ENCODE data around the gene SLC46A2.

The SLC46A2 gene

GRCh38 chr9:112890106-112891081 is at the start of gene SLC46A2:
TSS of gene SLC46A2 (minus strand) at chr9:112890876. CDS start at chr9:112890681, 195 bp downstream.
- no peak within 1 kb of the TSS for H3K4me2 ChIP-seq
- H3K79me2 ChIP-seq (ENCODE audit: insufficient read depth, low read depth), result no peaks in the 10 kb centered on the region
- no peaks in the 10 kb centered on the region for H3K27me3 ChIP-seq (ENCODE audit: insufficient read depth, low read depth)
- H3K4me3 ChIP-seq (IDR thresholded peaks at IDR 0.05; ENCODE audit: insufficient read depth, low read depth, low read length), result no peak within 1 kb of the TSS
- no peak within 1 kb of the TSS for H3K27ac ChIP-seq
- no peak within 1 kb of the TSS for H2AFZ ChIP-seq (ENCODE audit: low read depth)
- H3K36me3 ChIP-seq (ENCODE audit: insufficient read depth), result no peaks in the 10 kb centered on the region
- no peaks in the 10 kb centered on the region for H3K4me1 ChIP-seq (ENCODE audit: low read depth, poor library complexity, severe bottlenecking)
- H3K9ac ChIP-seq, result no peak within 1 kb of the TSS
- TF ChIP-seq, protein P1, sequence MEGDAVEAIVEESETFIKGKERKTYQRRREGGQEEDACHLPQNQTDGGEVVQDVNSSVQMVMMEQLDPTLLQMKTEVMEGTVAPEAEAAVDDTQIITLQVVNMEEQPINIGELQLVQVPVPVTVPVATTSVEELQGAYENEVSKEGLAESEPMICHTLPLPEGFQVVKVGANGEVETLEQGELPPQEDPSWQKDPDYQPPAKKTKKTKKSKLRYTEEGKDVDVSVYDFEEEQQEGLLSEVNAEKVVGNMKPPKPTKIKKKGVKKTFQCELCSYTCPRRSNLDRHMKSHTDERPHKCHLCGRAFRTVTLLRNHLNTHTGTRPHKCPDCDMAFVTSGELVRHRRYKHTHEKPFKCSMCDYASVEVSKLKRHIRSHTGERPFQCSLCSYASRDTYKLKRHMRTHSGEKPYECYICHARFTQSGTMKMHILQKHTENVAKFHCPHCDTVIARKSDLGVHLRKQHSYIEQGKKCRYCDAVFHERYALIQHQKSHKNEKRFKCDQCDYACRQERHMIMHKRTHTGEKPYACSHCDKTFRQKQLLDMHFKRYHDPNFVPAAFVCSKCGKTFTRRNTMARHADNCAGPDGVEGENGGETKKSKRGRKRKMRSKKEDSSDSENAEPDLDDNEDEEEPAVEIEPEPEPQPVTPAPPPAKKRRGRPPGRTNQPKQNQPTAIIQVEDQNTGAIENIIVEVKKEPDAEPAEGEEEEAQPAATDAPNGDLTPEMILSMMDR (conservative IDR thresholded peaks at IDR 0.05; ENCODE audit: low read depth, low read length), result no peak
- H4K20me1 ChIP-seq (ENCODE audit: insufficient read depth), result no peaks in the 10 kb centered on the region

GRCh38 chr9:112939418-112939817 is 48.7 kb upstream of the SLC46A2 start:
- no peaks in the 10 kb centered on the region for H3K79me2 ChIP-seq (ENCODE audit: insufficient read depth, low read depth)
- no peaks in the 10 kb centered on the region for H3K4me1 ChIP-seq (ENCODE audit: low read depth, poor library complexity, severe bottlenecking)
- H4K20me1 ChIP-seq (ENCODE audit: insufficient read depth), result no peaks in the 10 kb centered on the region
- TF ChIP-seq, protein P1 (conservative IDR thresholded peaks at IDR 0.05; ENCODE audit: low read depth, low read length), result no peak
- H3K36me3 ChIP-seq (ENCODE audit: insufficient read depth), result no peaks in the 10 kb centered on the region
- H3K27me3 ChIP-seq (ENCODE audit: insufficient read depth, low read depth), result no peaks in the 10 kb centered on the region
- no peak overlapping the region for H3K4me3 ChIP-seq (IDR thresholded peaks at IDR 0.05; ENCODE audit: insufficient read depth, low read depth, low read length)
- H3K9ac ChIP-seq, result no peak overlapping the region
- no peak overlapping the region for H2AFZ ChIP-seq (ENCODE audit: low read depth)
- H3K4me2 ChIP-seq, result no peak overlapping the region
- no peak overlapping the region for H3K27ac ChIP-seq

DNA sequence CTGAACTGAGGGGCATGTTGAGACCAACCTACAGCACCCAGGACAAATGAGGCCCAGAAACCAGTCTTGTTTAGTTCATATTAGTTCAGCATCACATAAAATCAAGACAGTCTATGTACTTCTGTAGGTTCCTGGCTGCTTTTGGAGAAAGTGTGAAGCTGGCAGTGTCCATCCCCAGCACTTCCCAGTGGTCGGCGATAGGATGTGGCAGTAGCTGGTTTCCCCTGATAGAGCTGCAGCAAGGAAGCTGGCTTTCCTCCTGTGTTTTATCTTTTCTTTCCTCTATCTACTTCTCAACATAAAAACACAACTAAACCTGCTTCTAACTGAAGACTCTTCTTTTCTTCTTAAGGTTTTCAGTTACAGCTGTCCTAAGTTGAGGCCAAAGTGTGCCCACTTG is 43.0 kb upstream of the SLC46A2 start:
- TF ChIP-seq, protein P1 (conservative IDR thresholded peaks at IDR 0.05; ENCODE audit: low read depth, low read length), result no peak

DNA sequence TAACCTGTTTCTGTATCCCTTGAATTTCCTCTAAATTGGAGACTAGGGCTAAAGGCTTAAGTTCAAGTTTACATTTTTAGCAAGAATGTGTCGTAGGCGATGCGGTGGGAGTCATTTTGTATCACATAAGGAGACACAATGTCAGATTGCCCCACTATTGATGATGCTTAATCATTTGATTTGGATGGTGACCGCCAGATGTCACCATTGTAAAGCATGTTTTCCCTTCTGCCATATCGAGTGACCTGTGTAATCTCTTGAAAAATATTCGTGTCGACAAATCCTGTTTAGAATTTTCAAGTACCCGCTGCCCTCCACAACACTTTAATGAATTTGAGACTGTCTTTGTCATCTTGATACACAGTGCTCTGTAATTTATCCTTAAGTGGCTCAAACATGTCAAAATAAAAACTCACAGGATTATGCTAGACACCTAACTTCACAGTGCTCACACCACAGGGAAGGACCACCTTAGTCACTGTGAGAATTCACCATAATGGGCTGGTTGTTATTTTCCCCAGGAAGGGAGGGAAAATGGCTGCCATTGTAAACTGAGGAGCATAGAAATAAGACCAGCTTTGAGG is 34.5 kb upstream of the SLC46A2 start:
- Histone ChIP-seq H3K27me3 (ENCODE audit: insufficient read depth, low read depth) (no peaks in the 10 kb centered on the region), H3K4me2 (no peak overlapping the region), H3K27ac (no peak overlapping the region), H4K20me1 (ENCODE audit: insufficient read depth) (no peaks in the 10 kb centered on the region), H3K4me3 (IDR thresholded peaks at IDR 0.05; ENCODE audit: insufficient read depth, low read depth, low read length) (no peak overlapping the region), H3K4me1 (ENCODE audit: low read depth, poor library complexity, severe bottlenecking) (no peaks in the 10 kb centered on the region), H3K9ac (no peak overlapping the region), H3K36me3 (ENCODE audit: insufficient read depth) (no peaks in the 10 kb centered on the region), H3K79me2 (ENCODE audit: insufficient read depth, low read depth) (no peaks in the 10 kb centered on the region), H2AFZ (ENCODE audit: low read depth) (no peak overlapping the region)
- TF ChIP-seq, protein P1 (conservative IDR thresholded peaks at IDR 0.05; ENCODE audit: low read depth, low read length), result no peak

More for the DNA sequence above, 43.0 kb upstream of the SLC46A2 start:
- Histone ChIP-seq H3K36me3 (ENCODE audit: insufficient read depth) (no peaks in the 10 kb centered on the region), H3K9ac (no peak overlapping the region), H2AFZ (ENCODE audit: low read depth) (no peak overlapping the region), H3K27me3 (ENCODE audit: insufficient read depth, low read depth) (no peaks in the 10 kb centered on the region), H3K27ac (no peak overlapping the region), H3K4me1 (ENCODE audit: low read depth, poor library complexity, severe bottlenecking) (no peaks in the 10 kb centered on the region), H4K20me1 (ENCODE audit: insufficient read depth) (no peaks in the 10 kb centered on the region), H3K4me2 (no peak overlapping the region), H3K79me2 (ENCODE audit: insufficient read depth, low read depth) (no peaks in the 10 kb centered on the region), H3K4me3 (IDR thresholded peaks at IDR 0.05; ENCODE audit: insufficient read depth, low read depth, low read length) (no peak overlapping the region)
